HEK293 (cell line): ENCODE data around the gene CD244.

ENCODE experiments used
- CTCF ChIA-PET: fragments of 350-600 bp; formaldehyde crosslinking; extraction: SDS; loops from one replicate; lab custom pipeline; 2021; ENCODE audit warnings: antibody characterized with exemption; lab: Yijun Ruan, JAX
- POLR2A ChIA-PET: fragments of 300-600 bp; formaldehyde crosslinking; extraction: SDS; loops from one replicate; lab custom pipeline; 2020; ENCODE audit warnings: antibody characterized with exemption, inconsistent platforms; lab: Yijun Ruan, JAX
- H3K27ac ChIP-seq: fragments of 200-500 bp; sonication (Bioruptor generic); 2 replicates; pipeline ENCODE4 v1.5.1; 2014; ENCODE audit warnings: low read depth, low read length, control low read depth, inconsistent platforms; ENCODE audit errors: extremely low read depth
- H3K36me3 ChIP-seq, 2 experiments: fragments of 200-500 bp in 1 of 2; sonication (Bioruptor generic) in 1 of 2; 1 replicate in 1 of 2; 2 replicates in 1 of 2; pipeline ENCODE4 v1.5.1; 2014 to 2017; ENCODE audit warnings: inconsistent platforms in 2 of 2, low read length in 2 of 2; ENCODE audit not compliant: control insufficient read depth in 2 of 2, insufficient read depth in 1 of 2
- H3K4me1 ChIP-seq: fragments of 200-500 bp; sonication (Bioruptor generic); 2 replicates; pipeline ENCODE4 v1.5.1; 2014; ENCODE audit warnings: mild to moderate bottlenecking, low read length, inconsistent platforms; ENCODE audit not compliant: control insufficient read depth, insufficient read depth
- H3K4me3 ChIP-seq: 2 replicates; pipeline ENCODE4 v1.5.1; 2011; ENCODE audit warnings: low read depth, mild to moderate bottlenecking, control low read depth, low read length, moderate library complexity
- H3K9me3 ChIP-seq: fragments of 200-500 bp; sonication (Bioruptor generic); 2 replicates; pipeline ENCODE4 v1.5.1; 2014; ENCODE audit warnings: low read depth, low read length, inconsistent platforms; ENCODE audit not compliant: control insufficient read depth, insufficient read depth
- FEZF1 ChIP-seq: fragments of 450-650 bp; formaldehyde crosslinking; IDR thresholded peaks from 2 replicates; pipeline ENCODE4 v1.5.1; 2016; ENCODE audit warnings: missing biosample characterization, missing genetic modification characterization
- GLIS1 ChIP-seq: fragments of 450-650 bp; formaldehyde crosslinking; IDR thresholded peaks from 2 replicates; pipeline ENCODE4 v1.5.1; 2016; ENCODE audit warnings: missing biosample characterization, missing genetic modification characterization
- KLF1 ChIP-seq: fragments of 450-650 bp; formaldehyde crosslinking; IDR thresholded peaks from 2 replicates; pipeline ENCODE4 v1.5.1; 2016; ENCODE audit warnings: missing biosample characterization, missing genetic modification characterization
- KLF7 ChIP-seq: fragments of 450-650 bp; formaldehyde crosslinking; IDR thresholded peaks from 2 replicates; pipeline ENCODE4 v1.5.1; 2016; ENCODE audit warnings: missing biosample characterization, missing genetic modification characterization, borderline replicate concordance
- SP3 ChIP-seq: fragments of 450-650 bp; formaldehyde crosslinking; IDR thresholded peaks from 2 replicates; pipeline ENCODE4 v1.5.1; 2016; ENCODE audit warnings: missing biosample characterization, missing genetic modification characterization
- TRIM28 ChIP-seq: IDR thresholded peaks from 2 replicates; pipeline ENCODE4 v1.6.1; 2011; ENCODE audit warnings: low read length, control low read depth, borderline replicate concordance
- ZBTB20 ChIP-seq: fragments of 450-650 bp; formaldehyde crosslinking; IDR thresholded peaks from 2 replicates; pipeline ENCODE4 v1.5.1; 2016; ENCODE audit warnings: missing biosample characterization, missing genetic modification characterization
- ZBTB48 ChIP-seq: fragments of 450-650 bp; formaldehyde crosslinking; IDR thresholded peaks from 2 replicates; pipeline ENCODE4 v1.5.1; 2016; ENCODE audit warnings: missing biosample characterization, missing genetic modification characterization
- ZBTB8A ChIP-seq: fragments of 450-650 bp; formaldehyde crosslinking; IDR thresholded peaks from 2 replicates; pipeline ENCODE4 v1.5.1; 2016; ENCODE audit warnings: missing biosample characterization, missing genetic modification characterization
- ZNF146 ChIP-seq: fragments of 450-650 bp; formaldehyde crosslinking; IDR thresholded peaks from 2 replicates; pipeline ENCODE4 v1.5.1; 2016; ENCODE audit warnings: missing biosample characterization, missing genetic modification characterization
- ZNF184 ChIP-seq: fragments of 450-650 bp; IDR thresholded peaks from 2 replicates; pipeline ENCODE4 v1.5.1; 2018; ENCODE audit warnings: missing biosample characterization, mild to moderate bottlenecking, missing genetic modification characterization
- ZNF2 ChIP-seq: fragments of 450-650 bp; formaldehyde crosslinking; IDR thresholded peaks from 2 replicates; pipeline ENCODE4 v1.5.1; 2016; ENCODE audit warnings: missing biosample characterization, missing genetic modification characterization
- ZNF239 ChIP-seq: fragments of 450-650 bp; formaldehyde crosslinking; IDR thresholded peaks from 2 replicates; pipeline ENCODE4 v1.5.1; 2016; ENCODE audit warnings: missing biosample characterization, missing genetic modification characterization
- ZNF518A ChIP-seq: fragments of 450-650 bp; formaldehyde crosslinking; conservative IDR thresholded peaks from 2 replicates; pipeline ENCODE4 v1.5.1; 2016; ENCODE audit warnings: low read depth, missing biosample characterization, missing genetic modification characterization
- ZNF670 ChIP-seq: fragments of 450-650 bp; formaldehyde crosslinking; IDR thresholded peaks from 2 replicates; pipeline ENCODE4 v1.5.1; 2016; ENCODE audit warnings: missing biosample characterization, missing genetic modification characterization, low read depth
- ZNF837 ChIP-seq: fragments of 450-650 bp; formaldehyde crosslinking; IDR thresholded peaks from 2 replicates; pipeline ENCODE4 v1.5.1; 2016; ENCODE audit warnings: missing biosample characterization, missing genetic modification characterization
- ZSCAN16 ChIP-seq: fragments of 450-650 bp; formaldehyde crosslinking; IDR thresholded peaks from 2 replicates; pipeline ENCODE4 v1.5.1; 2016; ENCODE audit warnings: missing biosample characterization, missing genetic modification characterization

CD244 gene

GRCh38 chr1:160811147-160811546 is 51.5 kb downstream of the CD244 start:
- H3K4me3 ChIP-seq = no peak overlapping the region
- no peaks in the 10 kb centered on the region for H3K4me1 ChIP-seq
- ChIA-PET POLR2A (no interaction called here), CTCF (interaction anchor here (0.7 to 1.2 kb wide), 3 partner anchors 20 to 336 kb away, joined by 3 to 4 read pairs (median 3); no protein-coding TSS in a partner anchor)
- H3K9me3 ChIP-seq = no peaks in the 10 kb centered on the region
- no peaks in the 10 kb centered on the region for H3K36me3 ChIP-seq
- TF ChIP-seq GLIS1 (tag by site-specific recombination) (no peak), ZNF518A (no peak)
- TF ChIP-seq, all 188 proteins: peak for 0
- H3K27ac ChIP-seq = no peak overlapping the region

GRCh38 chr1:160810486-160810885 is 52.2 kb downstream of the CD244 start:
- TF ChIP-seq KLF7 (tag by site-specific recombination) (no peak), KLF1 (tag by site-specific recombination) (no peak), ZNF837 (tag by site-specific recombination) (no peak), ZNF670 (tag by site-specific recombination) (no peak), ZNF184 (tag by site-specific recombination) (no peak), ZNF518A (no peak), ZBTB8A (no peak), ZSCAN16 (tag by site-specific recombination) (no peak), ZBTB48 (no peak), ZBTB20 (tag by site-specific recombination) (no peak), ZNF2 (tag by site-specific recombination) (no peak), ZNF146 (no peak), SP3 (tag by site-specific recombination) (no peak), TRIM28 (no peak), ZNF239 (tag by site-specific recombination) (no peak), FEZF1 (no peak)
- POLR2A ChIA-PET = no interaction called here
- H3K27ac ChIP-seq = no peak overlapping the region
- no peak overlapping the region for H3K4me3 ChIP-seq
- H3K9me3 ChIP-seq = no peaks in the 10 kb centered on the region
- H3K36me3 ChIP-seq = no peaks in the 10 kb centered on the region
- CTCF ChIA-PET = no interaction called here
- no peaks in the 10 kb centered on the region for H3K4me1 ChIP-seq
